ENCODE data around the gene NME4. TPM values are rescaled to one million over a fixed set of nuclear protein-coding genes. Genes with fewer than 3 reads are reported as not detected.

NME4 gene
- total and polyA plus RNA-seq, 9 donors = 53.5 to 115 (median 96.4) TPM

DNA sequence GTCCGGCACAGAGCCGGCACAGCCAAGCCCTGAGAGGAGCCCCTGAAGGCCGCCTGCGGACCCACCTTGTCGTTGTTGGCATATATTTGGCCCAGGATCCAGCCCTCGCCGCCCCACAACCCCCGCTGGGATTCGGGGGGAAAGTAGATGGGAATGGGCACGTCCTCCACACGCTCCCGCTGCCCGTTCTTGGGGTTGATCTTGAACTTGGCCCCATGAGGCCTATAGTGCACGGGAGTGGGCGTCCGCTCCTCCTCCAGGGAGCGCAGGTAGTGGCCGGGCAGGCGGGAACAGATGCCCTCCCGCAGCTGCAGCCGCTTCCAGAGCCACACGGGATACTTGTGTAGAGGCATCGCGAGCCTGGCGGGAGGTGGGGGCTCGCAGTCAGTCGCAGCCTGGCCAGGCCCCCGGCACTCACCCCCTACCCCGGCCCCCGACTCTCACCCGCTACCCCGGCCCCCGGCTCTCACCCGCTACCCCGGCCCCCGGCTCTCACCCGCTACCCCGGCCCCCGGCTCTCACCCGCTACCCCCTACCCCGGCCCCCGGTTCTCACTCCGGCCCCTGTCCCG is 27.0 kb upstream of the NME4 start:
- peak overlapping the region; percentile 35 for H3K4me3 ChIP-seq (ENCODE audit: low read length)
- DNase-seq = no peak
- no peaks in the 10 kb centered on the region for H3K27me3 ChIP-seq (ENCODE audit: control insufficient read depth, insufficient read depth, low read length)
- 8% methylated on average over 19 of the region's 44 CpGs for WGBS (ENCODE audit: insufficient coverage)
- no peak overlapping the region for H3K27ac ChIP-seq (ENCODE audit: low read length)
- H3K9me3 ChIP-seq (replicated peaks; ENCODE audit: control insufficient read depth, low read depth, low read length) = no peaks in the 10 kb centered on the region
- peaks cover 26% of the 10 kb centered on the region for H3K4me1 ChIP-seq (ENCODE audit: control insufficient read depth, insufficient read depth, low read length)
- peaks cover 58% of the 10 kb centered on the region for H3K36me3 ChIP-seq (ENCODE audit: control insufficient read depth, insufficient read depth, low read length)

GRCh38 chr16:370443-370842 is 26.6 kb upstream of the NME4 start, which contains the start of gene MRPL28:
Gene MRPL28 (minus strand): TSS chr16:370538. CDS start chr16:370218, 320 bp downstream.
- peaks cover 63% of the 10 kb centered on the region for H3K36me3 ChIP-seq (ENCODE audit: control insufficient read depth, insufficient read depth, low read length)
- 0% methylated on average over 16 of the region's 30 CpGs for WGBS (ENCODE audit: insufficient coverage)
- DNase-seq = peak; percentile 98
- peak within 1 kb of the TSS; percentile 91 for H3K27ac ChIP-seq (ENCODE audit: low read length)
- no peaks in the 10 kb centered on the region for H3K27me3 ChIP-seq (ENCODE audit: control insufficient read depth, insufficient read depth, low read length)
- H3K4me1 ChIP-seq (ENCODE audit: control insufficient read depth, insufficient read depth, low read length) = peaks cover 26% of the 10 kb centered on the region
- no peaks in the 10 kb centered on the region for H3K9me3 ChIP-seq (replicated peaks; ENCODE audit: control insufficient read depth, low read depth, low read length)
- H3K4me3 ChIP-seq (ENCODE audit: low read length) = peak within 1 kb of the TSS; percentile 35

GRCh38 chr16:370979-371514 is 26.0 kb upstream of the NME4 start:
- peak overlapping the region; percentile 91 for H3K27ac ChIP-seq (ENCODE audit: low read length)
- peak overlapping the region; percentile 35 for H3K4me3 ChIP-seq (ENCODE audit: low read length)
- WGBS (ENCODE audit: insufficient coverage) = 60% methylated on average over 5 of the region's 10 CpGs
- peaks cover 26% of the 10 kb centered on the region for H3K4me1 ChIP-seq (ENCODE audit: control insufficient read depth, insufficient read depth, low read length)
- no peak for DNase-seq
- no peaks in the 10 kb centered on the region for H3K27me3 ChIP-seq (ENCODE audit: control insufficient read depth, insufficient read depth, low read length)
- H3K36me3 ChIP-seq (ENCODE audit: control insufficient read depth, insufficient read depth, low read length) = peaks cover 65% of the 10 kb centered on the region
- H3K9me3 ChIP-seq (replicated peaks; ENCODE audit: control insufficient read depth, low read depth, low read length) = no peaks in the 10 kb centered on the region

GRCh38 chr16:371515-372301 is 25.3 kb upstream of the NME4 start:
- peak; percentile 54 for DNase-seq
- 77% methylated on average over 23 of the region's 31 CpGs for WGBS (ENCODE audit: insufficient coverage)
- Histone ChIP-seq H3K27me3 (ENCODE audit: control insufficient read depth, insufficient read depth, low read length) (no peaks in the 10 kb centered on the region), H3K27ac (ENCODE audit: low read length) (peak overlapping the region; percentile 91), H3K4me1 (ENCODE audit: control insufficient read depth, insufficient read depth, low read length) (peaks cover 26% of the 10 kb centered on the region), H3K4me3 (ENCODE audit: low read length) (no peak overlapping the region), H3K36me3 (ENCODE audit: control insufficient read depth, insufficient read depth, low read length) (peaks cover 67% of the 10 kb centered on the region), H3K9me3 (replicated peaks; ENCODE audit: control insufficient read depth, low read depth, low read length) (no peaks in the 10 kb centered on the region)

- Histone ChIP-seq H3K36me3 (ENCODE audit: control insufficient read depth, insufficient read depth, low read length) (peaks cover 67% of the 10 kb centered on the region), H3K4me1 (ENCODE audit: control insufficient read depth, insufficient read depth, low read length) (peaks cover 26% of the 10 kb centered on the region), H3K4me3 (ENCODE audit: low read length) (no peak overlapping the region), H3K27ac (ENCODE audit: low read length) (no peak overlapping the region), H3K9me3 (replicated peaks; ENCODE audit: control insufficient read depth, low read depth, low read length) (no peaks in the 10 kb centered on the region), H3K27me3 (ENCODE audit: control insufficient read depth, insufficient read depth, low read length) (no peaks in the 10 kb centered on the region)
- no peak for DNase-seq
- 91% methylated on average over 18 of the region's 19 CpGs for WGBS (ENCODE audit: insufficient coverage)
These were observed 24.6 kb upstream of the NME4 start for GRCh38 chr16:372302-372983.

GRCh38 chr16:373020-373598 is 23.9 kb upstream of the NME4 start:
- Histone ChIP-seq H3K27ac (ENCODE audit: low read length) (no peak overlapping the region), H3K9me3 (replicated peaks; ENCODE audit: control insufficient read depth, low read depth, low read length) (no peaks in the 10 kb centered on the region), H3K4me3 (ENCODE audit: low read length) (no peak overlapping the region), H3K27me3 (ENCODE audit: control insufficient read depth, insufficient read depth, low read length) (no peaks in the 10 kb centered on the region), H3K36me3 (ENCODE audit: control insufficient read depth, insufficient read depth, low read length) (peaks cover 60% of the 10 kb centered on the region), H3K4me1 (ENCODE audit: control insufficient read depth, insufficient read depth, low read length) (peaks cover 26% of the 10 kb centered on the region)
- DNase-seq = no peak
- 91% methylated on average over 5 of the region's 5 CpGs for WGBS (ENCODE audit: insufficient coverage)

DNA sequence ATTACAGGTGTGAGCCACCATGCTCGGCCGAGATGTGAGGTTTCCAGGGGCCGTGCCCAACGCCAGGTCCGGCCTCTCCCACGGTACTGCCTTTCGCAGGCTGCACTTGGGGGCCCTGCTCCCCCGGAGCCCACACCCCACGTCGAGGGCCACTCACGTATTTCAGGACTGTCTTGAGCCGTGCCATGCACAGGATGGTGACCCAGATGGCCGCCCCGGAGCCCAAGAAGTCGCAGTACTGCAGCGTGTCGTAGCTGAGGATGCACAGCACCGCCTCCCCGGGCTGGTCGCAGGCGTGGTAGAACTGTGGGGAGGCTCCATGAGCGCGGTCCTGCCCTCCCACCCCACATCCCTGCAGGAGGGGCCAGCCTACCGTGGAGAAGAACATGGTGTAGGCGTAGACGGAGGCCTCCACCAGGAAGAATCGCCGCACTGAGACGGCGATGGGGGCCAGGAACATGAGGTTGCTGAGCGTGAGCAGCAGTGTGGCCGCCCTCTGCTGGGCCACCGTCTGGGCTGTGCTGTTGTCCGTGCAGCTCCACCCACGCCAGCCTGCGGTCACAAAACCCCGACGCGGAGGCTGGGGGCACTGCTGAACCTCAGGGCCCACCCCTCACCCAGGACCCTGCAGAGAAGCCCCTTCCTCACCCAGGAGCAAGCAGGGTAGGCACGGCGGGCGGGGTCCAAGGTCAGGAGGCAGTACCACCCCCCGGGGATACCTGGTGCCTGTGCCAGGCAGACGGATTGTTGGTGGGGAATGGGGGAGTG is 23.0 kb upstream of the NME4 start:
- Histone ChIP-seq H3K36me3 (ENCODE audit: control insufficient read depth, insufficient read depth, low read length) (peaks cover 51% of the 10 kb centered on the region), H3K9me3 (replicated peaks; ENCODE audit: control insufficient read depth, low read depth, low read length) (no peaks in the 10 kb centered on the region), H3K4me3 (ENCODE audit: low read length) (no peak overlapping the region), H3K27ac (ENCODE audit: low read length) (no peak overlapping the region), H3K4me1 (ENCODE audit: control insufficient read depth, insufficient read depth, low read length) (peaks cover 26% of the 10 kb centered on the region), H3K27me3 (ENCODE audit: control insufficient read depth, insufficient read depth, low read length) (no peaks in the 10 kb centered on the region)
- 88% methylated on average over 22 of the region's 44 CpGs for WGBS (ENCODE audit: insufficient coverage)
- no peak for DNase-seq

DNA sequence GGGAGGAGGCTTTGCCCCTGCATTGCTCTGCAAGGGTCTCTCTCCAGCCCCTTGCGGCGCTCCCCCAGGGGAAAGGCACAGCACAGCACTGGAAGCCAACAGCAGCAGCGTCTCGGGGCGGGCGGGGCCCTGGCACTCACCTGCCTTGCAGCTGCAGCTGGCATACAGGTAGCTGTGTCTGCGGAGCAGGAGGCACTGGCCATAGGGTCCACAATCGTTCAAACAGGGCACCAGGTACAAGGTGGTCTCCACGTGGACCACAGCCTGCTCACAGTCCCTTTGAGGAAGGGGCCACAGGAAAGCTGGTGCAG is 22.4 kb upstream of the NME4 start:
- Histone ChIP-seq H3K27ac (ENCODE audit: low read length) (no peak overlapping the region), H3K4me3 (ENCODE audit: low read length) (no peak overlapping the region), H3K4me1 (ENCODE audit: control insufficient read depth, insufficient read depth, low read length) (peaks cover 21% of the 10 kb centered on the region), H3K27me3 (ENCODE audit: control insufficient read depth, insufficient read depth, low read length) (no peaks in the 10 kb centered on the region), H3K9me3 (replicated peaks; ENCODE audit: control insufficient read depth, low read depth, low read length) (no peaks in the 10 kb centered on the region), H3K36me3 (ENCODE audit: control insufficient read depth, insufficient read depth, low read length) (peaks cover 47% of the 10 kb centered on the region)
- 91% methylated on average over 5 of the region's 9 CpGs for WGBS (ENCODE audit: insufficient coverage)
- no peak for DNase-seq

DNA sequence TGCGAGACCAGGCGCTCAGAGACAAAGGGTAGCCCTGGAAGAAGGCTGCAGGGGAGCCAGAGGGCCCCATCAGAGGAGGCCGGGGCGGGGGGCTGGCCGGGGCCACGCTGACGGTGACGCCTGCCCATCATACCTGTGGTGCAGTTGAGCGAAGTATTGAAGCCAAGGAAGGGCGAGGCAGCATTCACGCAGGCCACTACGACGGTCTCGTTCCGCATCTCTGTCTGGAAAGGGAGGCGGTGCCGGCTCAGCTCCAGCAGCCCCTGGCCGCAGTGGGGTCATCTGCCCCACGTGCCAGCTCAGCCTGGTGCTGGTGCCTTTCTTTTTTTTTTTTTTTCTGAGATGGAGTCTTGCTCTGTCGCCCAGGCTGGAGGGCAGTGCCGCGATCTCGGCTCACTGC is 21.8 kb upstream of the NME4 start:
- Histone ChIP-seq H3K36me3 (ENCODE audit: control insufficient read depth, insufficient read depth, low read length) (peaks cover 47% of the 10 kb centered on the region), H3K9me3 (replicated peaks; ENCODE audit: control insufficient read depth, low read depth, low read length) (no peaks in the 10 kb centered on the region), H3K27ac (ENCODE audit: low read length) (no peak overlapping the region), H3K27me3 (ENCODE audit: control insufficient read depth, insufficient read depth, low read length) (no peaks in the 10 kb centered on the region), H3K4me1 (ENCODE audit: control insufficient read depth, insufficient read depth, low read length) (peaks cover 17% of the 10 kb centered on the region), H3K4me3 (ENCODE audit: low read length) (no peak overlapping the region)
- no peak for DNase-seq
- 91% methylated on average over 19 of the region's 23 CpGs for WGBS (ENCODE audit: insufficient coverage)

Data from muscle of leg (tissue), 11 donors.